Measurements from ENCODE around the gene FGF12. TPM values are rescaled to one million over a fixed set of nuclear protein-coding genes. Genes with fewer than 3 reads are reported as not detected.

The FGF12 gene
- total RNA-seq, 3 donors from 2014 or later = 0.44 to 2.1 (median 0.66) TPM

GRCh38 chr3:192262001-192262400 lies 465.3 kb downstream of the FGF12 start:
- H3K27ac ChIP-seq = no peak overlapping the region
- intact Hi-C loops (cut with DNase I; ENCODE audit: low total_unique reads) = no loop called here
- no peaks in the 10 kb centered on the region for H3K36me3 ChIP-seq
- H3K27me3 ChIP-seq = no peaks in the 10 kb centered on the region
- TF ChIP-seq CTCF (IDR thresholded peaks at IDR 0.05) (no peak), POLR2AphosphoS5 (IDR thresholded peaks at IDR 0.05) (no peak), POLR2A (IDR thresholded peaks at IDR 0.05) (no peak)
- DNase-seq (ENCODE audit: low spot score in 2 of 2) = no peak
- H3K9me3 ChIP-seq = no peaks in the 10 kb centered on the region
- no peaks in the 10 kb centered on the region for H3K4me1 ChIP-seq
- H3K4me3 ChIP-seq = no peak overlapping the region

GRCh38 chr3:192261135-192261534 lies 466.2 kb downstream of the FGF12 start:
- Histone ChIP-seq H3K4me1 (no peaks in the 10 kb centered on the region), H3K27ac (no peak overlapping the region), H3K4me3 (no peak overlapping the region), H3K36me3 (no peaks in the 10 kb centered on the region), H3K27me3 (no peaks in the 10 kb centered on the region), H3K9me3 (no peaks in the 10 kb centered on the region)
- intact Hi-C loops (cut with DNase I; ENCODE audit: low total_unique reads) = no loop called here
- TF ChIP-seq CTCF (IDR thresholded peaks at IDR 0.05) (no peak), POLR2AphosphoS5 (IDR thresholded peaks at IDR 0.05) (no peak), POLR2A (IDR thresholded peaks at IDR 0.05) (no peak)
- DNase-seq (ENCODE audit: low spot score in 2 of 2) = no peak

- no peak for DNase-seq (ENCODE audit: low spot score in 2 of 2)
- Histone ChIP-seq H3K36me3 (no peaks in the 10 kb centered on the region), H3K4me3 (no peak overlapping the region), H3K9me3 (no peaks in the 10 kb centered on the region), H3K27ac (no peak overlapping the region), H3K27me3 (no peaks in the 10 kb centered on the region), H3K4me1 (no peaks in the 10 kb centered on the region)
- no peak for TF ChIP-seq POLR2AphosphoS5 (IDR thresholded peaks at IDR 0.05)
- intact Hi-C loops (cut with DNase I; ENCODE audit: low total_unique reads) = no loop called here
Measured at GRCh38 chr3:192260116-192261010, 467.0 kb downstream of the FGF12 start.

GRCh38 chr3:192259661-192260060 lies 467.7 kb downstream of the FGF12 start:
- Histone ChIP-seq H3K4me3 (no peak overlapping the region), H3K4me1 (no peaks in the 10 kb centered on the region), H3K36me3 (no peaks in the 10 kb centered on the region), H3K9me3 (no peaks in the 10 kb centered on the region), H3K27ac (no peak overlapping the region), H3K27me3 (no peaks in the 10 kb centered on the region)
- DNase-seq (ENCODE audit: low spot score in 2 of 2) = no peak
- intact Hi-C loops (cut with DNase I; ENCODE audit: low total_unique reads) = no loop called here
- TF ChIP-seq POLR2AphosphoS5 (IDR thresholded peaks at IDR 0.05) (no peak), POLR2A (IDR thresholded peaks at IDR 0.05) (no peak), CTCF (IDR thresholded peaks at IDR 0.05) (no peak)

- no peak for TF ChIP-seq POLR2AphosphoS5 (IDR thresholded peaks at IDR 0.05)
- TF ChIP-seq POLR2A (IDR thresholded peaks at IDR 0.05) = no peak
- H3K36me3 ChIP-seq = no peaks in the 10 kb centered on the region
Measured at GRCh38 chr3:192258721-192259120, 468.6 kb downstream of the FGF12 start.

GRCh38 chr3:192255839-192256238 lies 471.5 kb downstream of the FGF12 start:
- Histone ChIP-seq H3K9me3 (no peaks in the 10 kb centered on the region), H3K27ac (no peak overlapping the region), H3K4me1 (no peaks in the 10 kb centered on the region), H3K36me3 (no peaks in the 10 kb centered on the region), H3K4me3 (no peak overlapping the region), H3K27me3 (no peaks in the 10 kb centered on the region)
- intact Hi-C loops (cut with DNase I; ENCODE audit: low total_unique reads) = no loop called here
- no peak for TF ChIP-seq POLR2AphosphoS5 (IDR thresholded peaks at IDR 0.05)
- no peak for TF ChIP-seq POLR2A (IDR thresholded peaks at IDR 0.05)
- no peak for TF ChIP-seq CTCF (IDR thresholded peaks at IDR 0.05)
- DNase-seq (ENCODE audit: low spot score in 2 of 2) = no peak

More at GRCh38 chr3:192258721-192259120, 468.6 kb downstream of the FGF12 start:
- H3K27me3 ChIP-seq = no peaks in the 10 kb centered on the region
- DNase-seq (ENCODE audit: low spot score in 2 of 2) = no peak
- no peaks in the 10 kb centered on the region for H3K9me3 ChIP-seq
- intact Hi-C loops (cut with DNase I; ENCODE audit: low total_unique reads) = no loop called here
- no peak overlapping the region for H3K4me3 ChIP-seq
- no peak overlapping the region for H3K27ac ChIP-seq
- no peaks in the 10 kb centered on the region for H3K4me1 ChIP-seq

Measured in breast epithelium (tissue), 4 donors.